HS-27A (cell line): ENCODE results near the gene DRC1.

Experiments
- DNase-seq: peaks from one replicate; pipeline ENCODE4 v3.0.0-alpha.2; 2012; ENCODE audit warnings: low read depth, missing footprints

DRC1 gene

GRCh38 chr2:26399771-26400376, 1.8 kb upstream of the DRC1 start:
- DNase-seq, result no peak

- DNase-seq, result no peak
Observed at GRCh38 chr2:26400723-26401122, 997 bp upstream of the DRC1 start.

- no peak for DNase-seq
Observed at GRCh38 chr2:26407526-26407925, 5.8 kb downstream of the DRC1 start.

- no peak for DNase-seq
Observed at GRCh38 chr2:26409785-26410184, 8.1 kb downstream of the DRC1 start.

GRCh38 chr2:26410764-26411243, 9.1 kb downstream of the DRC1 start:
- DNase-seq, result no peak

- no peak for DNase-seq
Observed at GRCh38 chr2:26411419-26411818, 9.7 kb downstream of the DRC1 start.

- DNase-seq, result no peak
Observed at GRCh38 chr2:26412091-26412673, 10.5 kb downstream of the DRC1 start.

- DNase-seq, result no peak
Observed at GRCh38 chr2:26414311-26414710, 12.6 kb downstream of the DRC1 start.

- DNase-seq, result no peak
Observed at GRCh38 chr2:26421961-26422360, 20.2 kb downstream of the DRC1 start.

GRCh38 chr2:26422947-26423629, 21.4 kb downstream of the DRC1 start:
- no peak for DNase-seq

GRCh38 chr2:26423750-26424149, 22.0 kb downstream of the DRC1 start:
- DNase-seq, result no peak

- no peak for DNase-seq
Observed at GRCh38 chr2:26424221-26424620, 22.5 kb downstream of the DRC1 start.

- no peak for DNase-seq
Observed at GRCh38 chr2:26428846-26429245, 27.1 kb downstream of the DRC1 start.

- no peak for DNase-seq
Observed at GRCh38 chr2:26429779-26430578, 28.3 kb downstream of the DRC1 start.

- DNase-seq, result no peak
Observed at GRCh38 chr2:26430826-26431225, 29.1 kb downstream of the DRC1 start.

GRCh38 chr2:26432363-26432762, 30.6 kb downstream of the DRC1 start:
- no peak for DNase-seq

- no peak for DNase-seq
Observed at GRCh38 chr2:26432859-26433258, 31.1 kb downstream of the DRC1 start.

GRCh38 chr2:26435106-26435505, 33.4 kb downstream of the DRC1 start:
- DNase-seq, result no peak

GRCh38 chr2:26438526-26438925, 36.8 kb downstream of the DRC1 start:
- no peak for DNase-seq

- DNase-seq, result no peak
Observed at GRCh38 chr2:26438926-26439325, 37.2 kb downstream of the DRC1 start.

GRCh38 chr2:26442301-26442700, 40.6 kb downstream of the DRC1 start:
- no peak for DNase-seq

GRCh38 chr2:26442707-26443106, 41.0 kb downstream of the DRC1 start:
- DNase-seq, result no peak

GRCh38 chr2:26444236-26444635, 42.5 kb downstream of the DRC1 start:
- no peak for DNase-seq
